NCI-H1417 treated with DMSO at 0.1 percent for 48 hours (cell line): ENCODE measurements around the gene ZBTB7C.
A peak's percentile ranks its signal among the peaks of the same experiment; 100 is the strongest.

ENCODE experiments used
- DNase-seq: peaks from one replicate; lab custom pipeline; 2025; lab: John Stamatoyannopoulos, UW

Gene ZBTB7C

DNA sequence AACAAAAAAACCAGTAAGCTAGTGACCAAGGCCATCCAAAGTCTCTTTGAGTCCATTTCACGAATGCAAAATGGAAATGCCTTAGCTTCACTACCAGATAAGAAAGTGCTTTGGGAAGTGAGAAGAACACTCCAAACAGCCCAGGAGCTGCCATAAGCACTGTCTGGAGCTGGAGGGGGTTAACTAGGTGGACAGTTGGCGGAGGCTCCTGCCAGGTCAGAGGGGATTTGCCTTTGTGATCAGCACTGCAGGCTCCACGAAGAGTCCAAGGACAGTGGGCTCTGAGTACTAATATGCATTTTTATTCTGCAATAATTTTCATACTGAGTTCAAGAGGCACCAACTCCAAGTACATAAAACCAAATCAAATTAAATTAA lies 245.5 kb downstream of the ZBTB7C start:
- DNase-seq, result no peak

DNA sequence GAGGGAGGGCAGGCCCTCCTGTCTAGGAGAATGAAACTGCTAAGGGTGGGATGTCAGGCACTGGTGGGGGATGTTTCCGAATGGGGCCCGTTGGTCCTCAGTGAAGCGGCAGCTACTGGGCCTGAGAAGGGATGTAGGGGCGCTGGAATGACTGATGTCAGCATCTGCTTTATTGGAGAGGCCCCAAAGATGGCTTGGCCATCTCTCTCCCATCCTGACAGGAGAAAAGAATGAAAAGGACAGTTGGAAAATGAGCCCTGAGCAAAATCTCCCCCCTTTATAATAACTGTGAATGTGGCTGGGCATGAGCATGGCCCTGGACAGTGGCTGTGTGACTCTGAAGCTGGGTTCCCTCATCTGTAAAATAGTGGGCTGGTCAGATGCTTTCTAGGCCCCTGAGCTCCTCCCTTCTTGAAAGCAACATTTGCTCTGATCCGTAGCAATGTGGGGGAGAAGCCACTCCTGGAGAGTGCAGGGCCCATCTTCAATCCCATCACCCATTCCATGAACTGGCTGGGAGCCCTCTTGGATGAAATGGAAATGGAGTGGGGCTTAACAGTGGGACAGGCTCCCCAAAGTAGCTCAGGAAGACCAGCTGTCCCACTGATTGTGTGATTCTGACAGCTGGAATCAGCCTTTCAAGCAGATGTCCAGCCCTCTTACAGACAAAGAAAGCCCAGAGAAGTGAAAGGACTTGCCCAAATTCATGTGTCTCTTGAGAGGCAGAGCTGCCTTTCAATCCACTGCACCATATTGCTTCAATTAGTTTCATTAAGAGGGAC lies 246.0 kb downstream of the ZBTB7C start:
- no peak for DNase-seq

DNA sequence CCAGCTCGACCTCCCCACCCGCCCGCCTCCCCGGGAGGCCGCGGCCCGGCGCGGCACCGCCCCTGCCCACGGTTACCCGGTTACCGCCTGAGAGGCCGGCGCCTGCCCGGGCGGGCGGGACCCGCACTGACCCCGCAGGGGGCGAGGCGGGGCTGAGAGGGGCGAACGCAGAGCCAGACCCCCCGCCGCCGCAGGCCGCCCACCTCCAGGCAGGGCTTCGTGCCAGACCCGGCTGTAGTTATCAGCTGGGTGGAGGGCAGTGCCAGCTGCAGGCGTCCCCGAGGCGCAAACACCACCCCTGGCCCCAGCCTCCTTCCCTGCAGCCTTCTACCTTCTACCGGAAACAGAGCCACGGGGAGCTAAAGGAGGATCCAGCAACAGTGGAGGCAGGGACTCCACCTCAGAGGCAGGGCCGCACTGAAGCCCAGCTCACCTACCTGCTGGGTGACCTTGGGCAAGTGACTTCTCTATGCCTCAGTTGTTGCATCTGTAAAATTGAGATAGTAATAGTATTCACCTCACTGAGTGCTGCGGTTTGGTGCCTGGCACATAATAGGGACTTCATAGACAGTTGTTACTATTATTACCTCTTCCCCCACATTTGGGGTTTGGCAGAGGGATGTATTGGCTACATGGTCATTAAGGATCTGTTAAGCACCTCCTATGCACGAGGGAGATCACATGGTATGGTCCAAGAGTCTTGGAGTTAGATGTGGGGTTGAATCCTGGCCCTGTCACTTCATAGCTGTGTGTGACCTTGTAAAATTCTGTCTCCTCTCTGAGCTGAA lies 247.1 kb downstream of the ZBTB7C start:
- DNase-seq, result peak; percentile 69

GRCh38 chr18:48161191-48161910 lies 247.8 kb downstream of the ZBTB7C start:
- no peak for DNase-seq

- DNase-seq, result no peak
Measured at GRCh38 chr18:48160622-48161021, 248.6 kb downstream of the ZBTB7C start.

DNA sequence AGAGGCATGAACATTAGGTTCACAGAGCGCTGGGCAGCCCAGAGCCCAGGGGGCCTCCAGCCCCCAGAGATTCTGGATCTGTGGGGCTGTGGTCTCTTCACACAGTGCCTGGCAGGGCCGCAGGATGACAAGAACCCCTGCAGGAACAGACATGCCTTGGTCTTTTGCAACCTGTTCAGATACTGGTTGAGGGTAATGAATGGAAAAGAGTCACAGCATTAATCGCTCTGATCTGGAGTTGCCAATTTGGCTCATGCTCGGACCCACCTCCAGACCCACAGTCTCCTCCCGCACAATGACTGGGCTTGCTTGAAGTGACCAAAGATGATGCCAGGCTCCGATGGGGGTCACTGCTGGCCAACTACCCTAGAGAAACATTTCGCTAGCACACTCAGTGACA lies 249.4 kb downstream of the ZBTB7C start:
- DNase-seq, result no peak

GRCh38 chr18:48158721-48159120 lies 250.5 kb downstream of the ZBTB7C start:
- DNase-seq, result no peak

GRCh38 chr18:48157956-48158355 lies 251.2 kb downstream of the ZBTB7C start:
- DNase-seq, result no peak

DNA sequence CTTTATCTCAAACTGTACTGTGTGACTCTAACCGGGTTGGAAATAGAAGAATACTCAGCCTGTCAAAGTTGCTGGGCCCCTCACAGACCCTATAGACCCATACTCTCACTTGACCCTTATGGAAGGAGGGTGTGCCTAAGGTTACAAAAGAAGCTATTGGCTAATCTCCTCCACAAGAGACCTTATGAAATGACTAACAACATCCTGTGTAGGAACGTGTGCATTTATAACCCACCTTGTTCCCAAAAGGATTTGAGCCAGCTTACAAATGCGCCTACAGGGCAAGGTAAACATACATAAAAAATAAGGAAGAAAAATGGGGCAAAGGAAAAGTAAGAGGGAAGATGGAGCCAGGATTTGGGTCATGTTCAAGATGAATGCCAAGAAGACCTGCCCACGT lies 253.3 kb downstream of the ZBTB7C start:
- DNase-seq, result no peak

DNA sequence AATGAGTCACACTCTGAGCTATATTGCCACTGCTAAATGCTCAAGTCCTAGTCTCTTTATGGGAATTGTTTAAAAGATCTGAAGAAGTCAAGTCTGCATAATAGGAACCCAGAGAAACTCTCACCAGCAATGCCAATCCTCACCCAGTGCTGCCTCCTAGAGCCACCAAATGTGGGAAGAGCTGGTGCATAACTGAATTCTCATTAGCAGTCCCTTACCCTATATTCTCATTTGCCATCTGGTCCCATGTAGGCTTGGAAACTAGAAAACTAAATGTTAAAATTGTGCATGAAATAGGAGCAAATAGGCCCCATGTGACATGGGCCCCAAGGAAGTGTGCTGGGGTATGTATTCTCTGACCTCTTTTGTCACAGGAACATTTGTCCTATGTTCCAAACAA lies 254.4 kb downstream of the ZBTB7C start:
- DNase-seq, result no peak

DNA sequence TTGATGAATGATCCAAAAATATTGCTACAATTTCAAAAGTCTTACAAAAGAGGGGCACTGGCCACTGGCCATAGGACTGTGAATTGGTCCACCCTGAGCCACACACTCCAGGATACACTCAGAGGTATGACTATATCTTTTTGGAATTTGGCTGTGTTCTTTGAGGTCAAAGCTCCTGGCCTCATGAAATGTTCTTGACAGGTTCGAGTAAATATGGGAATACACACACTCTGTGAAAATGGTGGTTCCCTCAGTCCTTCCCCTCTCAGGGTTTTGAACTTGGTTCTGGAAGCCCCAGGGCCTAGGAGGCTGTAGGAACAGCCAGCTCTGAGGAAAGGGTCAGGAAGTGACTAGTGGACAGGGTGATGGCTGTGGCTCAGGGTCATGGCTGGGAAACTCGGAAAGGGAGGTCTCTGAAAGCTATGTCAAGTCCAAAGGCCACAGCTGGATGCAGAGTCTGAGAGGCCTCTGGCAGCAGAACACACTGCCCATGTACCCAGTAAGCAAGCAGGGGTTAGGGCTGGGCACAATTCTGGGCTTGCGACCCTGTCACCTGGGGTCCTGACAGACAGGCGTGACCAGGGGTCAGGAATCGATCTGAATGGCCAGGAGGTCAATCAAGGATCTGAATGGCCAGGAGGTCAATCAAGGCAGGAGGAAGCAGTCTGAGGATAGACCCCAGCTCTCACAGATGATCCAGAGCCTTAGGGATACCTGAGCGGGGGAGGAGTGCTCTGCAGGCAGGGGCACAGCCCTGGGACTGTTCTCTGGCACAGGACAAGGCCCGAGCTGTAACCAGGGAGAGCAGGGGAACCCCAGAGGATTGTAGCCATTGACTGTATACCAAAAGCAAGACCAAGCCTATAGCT lies 255.3 kb downstream of the ZBTB7C start:
- no peak for DNase-seq

DNA sequence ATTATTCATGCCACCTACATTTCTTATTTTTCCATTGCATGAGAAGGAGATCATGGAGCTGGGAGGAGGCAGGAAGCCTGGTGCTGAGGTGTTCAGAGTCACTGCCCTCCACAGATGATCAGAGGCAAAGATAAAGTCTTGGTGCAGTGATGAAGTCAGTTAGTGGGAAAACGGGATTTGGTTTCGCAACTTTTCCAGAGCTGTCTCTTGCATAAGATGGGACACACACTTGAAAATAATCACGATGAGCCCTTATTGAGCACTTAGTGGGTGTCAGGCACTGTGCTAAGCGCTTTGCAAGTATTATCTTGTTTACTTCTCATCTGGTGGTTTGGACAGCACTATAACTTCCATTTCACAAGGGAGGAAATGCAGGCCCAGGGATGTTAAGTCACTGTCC lies 256.6 kb downstream of the ZBTB7C start:
- no peak for DNase-seq

GRCh38 chr18:48151421-48152065 lies 257.6 kb downstream of the ZBTB7C start:
- no peak for DNase-seq

- DNase-seq, result no peak
Measured at GRCh38 chr18:48149020-48149685, 260.0 kb downstream of the ZBTB7C start.

- DNase-seq, result no peak
Measured at GRCh38 chr18:48142994-48143393, 266.2 kb downstream of the ZBTB7C start.

GRCh38 chr18:48142353-48142752 lies 266.8 kb downstream of the ZBTB7C start:
- DNase-seq, result no peak

GRCh38 chr18:48140731-48141130 lies 268.5 kb downstream of the ZBTB7C start:
- no peak for DNase-seq

DNA sequence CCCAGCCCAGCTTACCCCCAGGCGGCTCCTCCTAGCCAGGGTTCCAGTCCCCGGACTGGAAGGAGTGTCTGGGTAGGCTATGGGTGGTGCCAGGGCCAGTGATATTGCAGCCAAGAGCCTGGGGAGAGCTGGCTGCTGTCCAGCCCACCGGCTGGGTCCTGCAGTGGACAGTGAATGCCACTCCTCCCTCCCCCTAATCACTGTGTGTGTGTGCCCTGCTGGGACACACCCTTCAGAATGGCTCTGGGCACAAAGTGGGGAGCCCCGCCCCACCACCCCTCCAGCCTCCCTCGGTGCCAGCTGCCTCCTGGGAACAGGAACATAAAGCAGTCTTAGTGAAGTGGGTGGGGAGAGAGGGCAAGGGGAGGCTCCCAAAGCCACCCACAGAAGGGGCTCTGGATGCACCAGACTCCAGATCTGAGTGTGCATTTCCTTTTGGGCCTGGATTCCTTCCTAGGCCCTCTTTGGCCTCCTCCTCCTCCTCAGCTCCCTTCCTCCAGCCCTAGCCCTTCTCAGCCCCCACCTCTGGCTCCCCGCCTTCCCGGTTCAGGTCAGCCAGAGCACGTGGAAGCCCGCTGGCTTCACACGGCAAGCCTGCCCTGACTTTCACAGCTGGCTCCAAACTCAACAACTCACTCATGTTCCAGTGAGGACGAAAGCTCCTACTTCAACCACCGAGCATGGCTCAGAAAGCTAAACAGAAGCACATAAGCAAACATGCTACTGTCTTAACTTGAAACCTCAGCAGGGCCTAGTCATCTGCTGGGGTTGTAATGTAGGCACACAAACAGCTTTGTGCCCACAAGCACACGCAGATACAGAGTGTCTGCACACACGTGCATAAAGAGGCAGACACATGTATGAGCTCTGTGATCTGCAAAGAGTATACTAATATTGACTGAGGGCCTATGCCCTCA lies 269.5 kb downstream of the ZBTB7C start:
- peak; percentile 82 for DNase-seq

DNA sequence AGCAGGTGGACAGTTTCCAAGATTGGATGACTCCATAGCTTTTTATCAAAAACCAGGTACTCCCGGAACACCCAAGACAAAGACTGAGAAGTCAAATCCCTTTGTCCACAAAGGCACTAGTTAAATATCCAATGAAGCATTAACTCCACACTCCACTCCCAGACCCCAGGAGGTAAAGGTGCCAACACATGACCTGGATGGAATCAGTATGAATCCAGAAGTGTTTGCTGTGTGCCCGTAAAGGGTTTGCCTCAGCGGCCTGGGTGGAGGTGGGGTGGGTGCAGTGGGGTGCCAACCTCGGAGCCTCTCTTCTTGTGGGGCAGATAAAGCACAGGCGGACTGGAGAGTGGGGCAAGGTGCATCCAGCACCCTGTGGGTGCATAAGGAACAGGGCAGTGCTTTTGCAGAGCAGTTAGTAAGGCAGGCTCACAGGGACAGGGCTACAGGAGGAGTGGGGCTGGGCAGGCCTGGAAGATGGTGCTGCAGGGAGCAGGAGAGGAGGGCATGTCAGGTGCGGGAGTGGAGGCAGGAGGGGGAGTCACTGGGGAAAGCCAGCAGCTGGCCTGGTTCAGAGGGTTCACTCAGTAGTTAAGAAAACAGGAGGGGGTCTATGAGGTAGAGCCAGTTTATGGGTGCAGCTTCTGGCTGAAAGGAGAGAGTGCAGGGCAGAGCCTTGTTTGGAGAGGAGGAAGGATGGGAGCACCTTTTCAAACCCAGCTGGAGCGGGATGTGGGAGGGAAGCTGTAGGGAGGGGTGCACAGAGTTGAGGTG lies 270.3 kb downstream of the ZBTB7C start:
- DNase-seq, result peak; percentile 82
